GM23338 (cell line): ENCODE measurements around the gene MTFR1L. TPM values are rescaled to one million over a fixed set of nuclear protein-coding genes. Genes with fewer than 3 reads are reported as not detected.

ENCODE experiments used
- ATAC-seq: fragments of 200-7000 bp; cut with Tn5 transposase; 3 replicates; pipeline ENCODE4 v1.9.1; 2020
- DNase-seq: peaks from one replicate; pipeline ENCODE4 v3.0.0-alpha.2; 2015; ENCODE audit warnings: low spot score
- H2AFZ ChIP-seq: fragments of 200-600 bp; sonication (generic); 2 replicates; pipeline ENCODE4 v1.8.0; 2016; ENCODE audit warnings: antibody characterized with exemption, mild to moderate bottlenecking, moderate library complexity
- H3F3A ChIP-seq: fragments of 200-600 bp; sonication (generic); replicated peaks from 2 replicates; pipeline ENCODE4 v1.8.0; 2017; ENCODE audit warnings: antibody characterized with exemption, mixed run types, low read depth
- H3K27ac ChIP-seq: fragments of 200-600 bp; sonication (generic); 2 replicates; pipeline ENCODE4 v1.6.1; 2016; ENCODE audit warnings: low read depth
- H3K27me3 ChIP-seq: fragments of 200-600 bp; sonication (generic); 2 replicates; pipeline ENCODE4 v1.8.0; 2016; ENCODE audit warnings: mild to moderate bottlenecking, mixed run types, moderate library complexity; ENCODE audit not compliant: insufficient read depth
- H3K36me3 ChIP-seq: fragments of 200-600 bp; sonication (generic); 2 replicates; pipeline ENCODE4 v1.8.0; 2016; ENCODE audit warnings: mild to moderate bottlenecking; ENCODE audit not compliant: insufficient read depth
- H3K4me1 ChIP-seq: fragments of 200-600 bp; sonication (generic); 2 replicates; pipeline ENCODE4 v1.8.0; 2016; ENCODE audit warnings: mild to moderate bottlenecking, moderate library complexity; ENCODE audit not compliant: insufficient read depth
- H3K4me2 ChIP-seq: fragments of 200-600 bp; sonication (generic); 2 replicates; pipeline ENCODE4 v1.7.1; 2017; ENCODE audit warnings: mixed run types
- H3K4me3 ChIP-seq: fragments of 200-600 bp; sonication (generic); 2 replicates; pipeline ENCODE4 v1.6.1; 2016; ENCODE audit warnings: mixed run types
- H3K79me2 ChIP-seq: fragments of 200-600 bp; sonication (generic); replicated peaks from 2 replicates; pipeline ENCODE4 v1.8.0; 2017; ENCODE audit warnings: mild to moderate bottlenecking; ENCODE audit not compliant: insufficient read depth
- H3K9me2 ChIP-seq: fragments of 200-600 bp; sonication (generic); 2 replicates; pipeline ENCODE4 v1.8.0; 2017; ENCODE audit not compliant: insufficient read depth
- H4K20me1 ChIP-seq: fragments of 200-600 bp; sonication (generic); replicated peaks from 2 replicates; pipeline ENCODE4 v1.8.0; 2017; ENCODE audit warnings: mild to moderate bottlenecking; ENCODE audit not compliant: insufficient read depth
- H3K27ac Mint-ChIP-seq: 2 replicates; pipeline ENCODE4 v1.8.0; 2020; ENCODE audit warnings: inconsistent platforms, mild to moderate bottlenecking, moderate library complexity, mixed read lengths
- H3K27me3 Mint-ChIP-seq: 3 replicates; pipeline ENCODE4 v1.8.0; 2022; ENCODE audit warnings: low read depth, mild to moderate bottlenecking, moderate library complexity, mixed read lengths, inconsistent platforms; ENCODE audit not compliant: insufficient read depth, poor library complexity
- H3K36me3 Mint-ChIP-seq: 3 replicates; pipeline ENCODE4 v1.8.0; 2021; ENCODE audit warnings: low read depth, mild to moderate bottlenecking, inconsistent platforms, moderate library complexity, mixed read lengths
- H3K4me1 Mint-ChIP-seq: 3 replicates; pipeline ENCODE4 v1.8.0; 2020; ENCODE audit warnings: mild to moderate bottlenecking, inconsistent platforms, mixed read lengths
- H3K4me3 Mint-ChIP-seq: 3 replicates; pipeline ENCODE4 v1.8.0; 2021; ENCODE audit warnings: moderate library complexity, mild to moderate bottlenecking, inconsistent platforms, mixed read lengths
- H3K9me3 Mint-ChIP-seq: 3 replicates; pipeline ENCODE4 v1.8.0; 2020; ENCODE audit warnings: moderate library complexity, mild to moderate bottlenecking, inconsistent platforms, mixed read lengths
- CREB1 ChIP-seq: fragments of 250-450 bp; sonication (Bioruptor Pico); IDR thresholded peaks from 2 replicates; pipeline ENCODE4 v1.5.0; 2020; ENCODE audit warnings: low read depth, mild to moderate bottlenecking, moderate library complexity
- CTCF ChIP-seq, 2 experiments: fragments of 200-600 bp in 1 of 2; sonication (generic) in 1 of 2; conservative IDR thresholded peaks; 2 replicates each; pipeline versions ENCODE4 v1.5.1 to v1.6.1; 2016 to 2017; ENCODE audit warnings: antibody characterized with exemption in 2 of 2, low read depth in 2 of 2, mild to moderate bottlenecking in 2 of 2, moderate library complexity in 1 of 2
- ETS1 ChIP-seq: IDR thresholded peaks from 2 replicates; pipeline ENCODE4 v1.6.1; 2016; ENCODE audit warnings: antibody characterized with exemption
- EZH2 ChIP-seq: fragments of 200-600 bp; sonication (generic); IDR thresholded peaks from one replicate; pipeline ENCODE4 v1.8.0; 2017; ENCODE audit warnings: antibody characterized with exemption, mild to moderate bottlenecking, low read depth; ENCODE audit not compliant: unreplicated experiment
- EZH2phosphoT487 ChIP-seq: fragments of 200-600 bp; sonication (generic); IDR thresholded peaks from one replicate; pipeline ENCODE4 v1.8.1; 2018; ENCODE audit warnings: antibody characterized with exemption; ENCODE audit not compliant: unreplicated experiment
- JUNB ChIP-seq: IDR thresholded peaks from one replicate; pipeline ENCODE4 v1.6.1; 2016; ENCODE audit warnings: antibody characterized with exemption; ENCODE audit not compliant: unreplicated experiment
- NANOG ChIP-seq: IDR thresholded peaks from 2 replicates; pipeline ENCODE4 v1.6.1; 2016; ENCODE audit warnings: antibody characterized with exemption, borderline replicate concordance
- REST ChIP-seq: IDR thresholded peaks from one replicate; pipeline ENCODE4 v1.6.1; 2018; ENCODE audit warnings: antibody characterized with exemption; ENCODE audit not compliant: unreplicated experiment
- STAT1 ChIP-seq: IDR thresholded peaks from one replicate; pipeline ENCODE4 v1.6.1; 2016; ENCODE audit warnings: antibody characterized with exemption; ENCODE audit not compliant: unreplicated experiment
- ZNF114 ChIP-seq: fragments of 250-450 bp; sonication (Bioruptor Pico); IDR thresholded peaks from 2 replicates; pipeline ENCODE4 v1.5.0; 2020; ENCODE audit warnings: mild to moderate bottlenecking, moderate library complexity
- ZNF331 ChIP-seq: fragments of 250-450 bp; sonication (Bioruptor Pico); IDR thresholded peaks from 2 replicates; pipeline ENCODE4 v1.5.0; 2020; ENCODE audit warnings: low read depth, mild to moderate bottlenecking, moderate library complexity
- polyA plus RNA-seq: library from polyadenylated mRNA; unstranded; fragments of >200 nt; fragmentation: Nextera tagmentation; extraction: Ambion mirVana; gene quantifications from 2 replicates; pipeline ENCODE4 v1.2.1, GENCODE V29; 2016
- total RNA-seq: library from RNA; depleted of rRNA; stranded (reverse); fragments of >200 nt; shearing (Covaris generic); gene quantifications from 2 replicates; pipeline ENCODE4 v1.2.3, GENCODE V29; 2014
- TF ChIP-seq, protein P1 (sequence below): fragments of 250-450 bp; sonication (Bioruptor Pico); IDR thresholded peaks from 2 replicates; pipeline ENCODE4 v1.5.0; 2020; ENCODE audit warnings: mild to moderate bottlenecking, moderate library complexity

The MTFR1L gene
- total and polyA plus RNA-seq, 2 experiments from 2014 or later = 14.8 to 22.7 TPM

GRCh38 chr1:25815208-25816111, 4.3 kb upstream of the MTFR1L start:
- peaks cover 17% of the 10 kb centered on the region for H3K4me1 ChIP-seq
- ATAC-seq = no peak
- H3K79me2 ChIP-seq = no peaks in the 10 kb centered on the region
- Mint-ChIP-seq H3K27me3 (peaks cover 25% of the 10 kb centered on the region), H3K9me3 (no peaks in the 10 kb centered on the region), H3K27ac (no peak overlapping the region), H3K4me3 (no peak overlapping the region; the same call in 2 of the 3 replicates), H3K4me1 (peaks cover 19% of the 10 kb centered on the region), H3K36me3 (peaks cover 11% of the 10 kb centered on the region; the same call in 2 of the 3 replicates)
- no peak overlapping the region for H2AFZ ChIP-seq
- no peaks in the 10 kb centered on the region for H3K27me3 ChIP-seq
- H4K20me1 ChIP-seq = no peaks in the 10 kb centered on the region
- H3K9me2 ChIP-seq = no peaks in the 10 kb centered on the region
- H3K27ac ChIP-seq = no peak overlapping the region
- H3F3A ChIP-seq = peaks cover 8% of the 10 kb centered on the region
- DNase-seq = no peak
- TF ChIP-seq REST (no peak), NANOG (no peak), ETS1 (no peak), STAT1 (no peak), EZH2phosphoT487 (no peak), ZNF114 (CRISPR knock-in tag) (no peak), ZNF331 (CRISPR knock-in tag) (no peak), EZH2 (no peak), JUNB (no peak), CTCF (conservative IDR thresholded peaks at IDR 0.05; ENCODE audit: low read depth in 2 of 2) (no peak), CREB1 (CRISPR knock-in tag) (no peak)
- TF ChIP-seq, protein P1, sequence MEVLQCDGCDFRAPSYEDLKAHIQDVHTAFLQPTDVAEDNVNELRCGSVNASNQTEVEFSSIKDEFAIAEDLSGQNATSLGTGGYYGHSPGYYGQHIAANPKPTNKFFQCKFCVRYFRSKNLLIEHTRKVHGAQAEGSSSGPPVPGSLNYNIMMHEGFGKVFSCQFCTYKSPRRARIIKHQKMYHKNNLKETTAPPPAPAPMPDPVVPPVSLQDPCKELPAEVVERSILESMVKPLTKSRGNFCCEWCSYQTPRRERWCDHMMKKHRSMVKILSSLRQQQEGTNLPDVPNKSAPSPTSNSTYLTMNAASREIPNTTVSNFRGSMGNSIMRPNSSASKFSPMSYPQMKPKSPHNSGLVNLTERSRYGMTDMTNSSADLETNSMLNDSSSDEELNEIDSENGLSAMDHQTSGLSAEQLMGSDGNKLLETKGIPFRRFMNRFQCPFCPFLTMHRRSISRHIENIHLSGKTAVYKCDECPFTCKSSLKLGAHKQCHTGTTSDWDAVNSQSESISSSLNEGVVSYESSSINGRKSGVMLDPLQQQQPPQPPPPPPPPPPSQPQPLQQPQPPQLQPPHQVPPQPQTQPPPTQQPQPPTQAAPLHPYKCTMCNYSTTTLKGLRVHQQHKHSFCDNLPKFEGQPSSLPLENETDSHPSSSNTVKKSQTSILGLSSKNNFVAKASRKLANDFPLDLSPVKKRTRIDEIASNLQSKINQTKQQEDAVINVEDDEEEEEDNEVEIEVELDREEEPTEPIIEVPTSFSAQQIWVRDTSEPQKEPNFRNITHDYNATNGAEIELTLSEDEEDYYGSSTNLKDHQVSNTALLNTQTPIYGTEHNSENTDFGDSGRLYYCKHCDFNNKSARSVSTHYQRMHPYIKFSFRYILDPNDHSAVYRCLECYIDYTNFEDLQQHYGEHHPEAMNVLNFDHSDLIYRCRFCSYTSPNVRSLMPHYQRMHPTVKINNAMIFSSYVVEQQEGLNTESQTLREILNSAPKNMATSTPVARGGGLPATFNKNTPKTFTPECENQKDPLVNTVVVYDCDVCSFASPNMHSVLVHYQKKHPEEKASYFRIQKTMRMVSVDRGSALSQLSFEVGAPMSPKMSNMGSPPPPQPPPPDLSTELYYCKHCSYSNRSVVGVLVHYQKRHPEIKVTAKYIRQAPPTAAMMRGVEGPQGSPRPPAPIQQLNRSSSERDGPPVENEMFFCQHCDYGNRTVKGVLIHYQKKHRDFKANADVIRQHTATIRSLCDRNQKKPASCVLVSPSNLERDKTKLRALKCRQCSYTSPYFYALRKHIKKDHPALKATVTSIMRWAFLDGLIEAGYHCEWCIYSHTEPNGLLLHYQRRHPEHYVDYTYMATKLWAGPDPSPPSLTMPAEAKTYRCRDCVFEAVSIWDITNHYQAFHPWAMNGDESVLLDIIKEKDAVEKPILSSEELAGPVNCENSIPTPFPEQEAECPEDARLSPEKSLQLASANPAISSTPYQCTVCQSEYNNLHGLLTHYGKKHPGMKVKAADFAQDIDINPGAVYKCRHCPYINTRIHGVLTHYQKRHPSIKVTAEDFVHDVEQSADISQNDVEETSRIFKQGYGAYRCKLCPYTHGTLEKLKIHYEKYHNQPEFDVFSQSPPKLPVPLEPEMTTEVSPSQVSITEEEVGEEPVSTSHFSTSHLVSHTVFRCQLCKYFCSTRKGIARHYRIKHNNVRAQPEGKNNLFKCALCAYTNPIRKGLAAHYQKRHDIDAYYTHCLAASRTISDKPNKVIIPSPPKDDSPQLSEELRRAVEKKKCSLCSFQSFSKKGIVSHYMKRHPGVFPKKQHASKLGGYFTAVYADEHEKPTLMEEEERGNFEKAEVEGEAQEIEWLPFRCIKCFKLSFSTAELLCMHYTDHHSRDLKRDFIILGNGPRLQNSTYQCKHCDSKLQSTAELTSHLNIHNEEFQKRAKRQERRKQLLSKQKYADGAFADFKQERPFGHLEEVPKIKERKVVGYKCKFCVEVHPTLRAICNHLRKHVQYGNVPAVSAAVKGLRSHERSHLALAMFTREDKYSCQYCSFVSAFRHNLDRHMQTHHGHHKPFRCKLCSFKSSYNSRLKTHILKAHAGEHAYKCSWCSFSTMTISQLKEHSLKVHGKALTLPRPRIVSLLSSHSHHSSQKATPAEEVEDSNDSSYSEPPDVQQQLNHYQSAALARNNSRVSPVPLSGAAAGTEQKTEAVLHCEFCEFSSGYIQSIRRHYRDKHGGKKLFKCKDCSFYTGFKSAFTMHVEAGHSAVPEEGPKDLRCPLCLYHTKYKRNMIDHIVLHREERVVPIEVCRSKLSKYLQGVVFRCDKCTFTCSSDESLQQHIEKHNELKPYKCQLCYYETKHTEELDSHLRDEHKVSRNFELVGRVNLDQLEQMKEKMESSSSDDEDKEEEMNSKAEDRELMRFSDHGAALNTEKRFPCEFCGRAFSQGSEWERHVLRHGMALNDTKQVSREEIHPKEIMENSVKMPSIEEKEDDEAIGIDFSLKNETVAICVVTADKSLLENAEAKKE = no peak
- no peaks in the 10 kb centered on the region for H3K36me3 ChIP-seq
- H3K4me3 ChIP-seq = no peak overlapping the region
- H3K4me2 ChIP-seq = no peak overlapping the region
